Panc1 (cell line): ENCODE results near the gene MRGPRD. TPM values are rescaled to one million over a fixed set of nuclear protein-coding genes. Genes with fewer than 3 reads are reported as not detected.

Experiments used
- ATAC-seq: fragments of 200-7000 bp; cut with Tn5 transposase; 2 replicates; pipeline ENCODE4 v1.9.1; 2020; ENCODE audit warnings: mild to moderate bottlenecking, moderate library complexity
- BruUV-seq: library from RNA; stranded (reverse); fragments of 400-500 nt; replicated peaks from 2 replicates; lab custom pipeline; 2021; lab: Mats Ljungman, UMichigan
- CTCF ChIA-PET: fragments of 300-600 bp; sonication (Branson Sonifier 250); formaldehyde crosslinking; loops from one replicate; lab custom pipeline; 2022; ENCODE audit warnings: antibody characterized with exemption; lab: Charles Lee
- POLR2A ChIA-PET: fragments of 300-600 bp; sonication (Branson Sonifier 250); formaldehyde crosslinking; loops from one replicate; lab custom pipeline; 2022; ENCODE audit warnings: antibody characterized with exemption; lab: Charles Lee
- DNase-seq: peaks from one replicate; pipeline ENCODE4 v3.0.0-alpha.2; 2010; ENCODE audit warnings: low read depth, low spot score
- H3K27ac ChIP-seq: 2 replicates; pipeline ENCODE4 v1.5.1; 2011; ENCODE audit warnings: mild to moderate bottlenecking, low read length, inconsistent platforms
- H3K27me3 ChIP-seq: fragments of 200-500 bp; sonication (Bioruptor generic); 2 replicates; pipeline ENCODE4 v1.6.0; 2014; ENCODE audit warnings: low read length, inconsistent platforms; ENCODE audit not compliant: control insufficient read depth, insufficient read depth
- H3K36me3 ChIP-seq: fragments of 200-500 bp; sonication (Bioruptor generic); 2 replicates; pipeline ENCODE4 v1.5.1; 2014; ENCODE audit warnings: inconsistent platforms, mild to moderate bottlenecking, low read length, moderate library complexity; ENCODE audit not compliant: control insufficient read depth, insufficient read depth
- H3K4me1 ChIP-seq: 2 replicates; pipeline ENCODE4 v1.5.1; 2011; ENCODE audit warnings: inconsistent platforms, mild to moderate bottlenecking, low read length, moderate library complexity; ENCODE audit not compliant: control insufficient read depth, insufficient read depth
- H3K4me3 ChIP-seq, 2 experiments: 2 replicates each; pipeline ENCODE4 v1.5.1; 2011 to 2012; ENCODE audit warnings: low read depth in 2 of 2, low read length in 2 of 2, mild to moderate bottlenecking in 2 of 2, inconsistent platforms in 1 of 2, moderate library complexity in 1 of 2
- H3K9me3 ChIP-seq: fragments of 200-500 bp; sonication (Bioruptor generic); 2 replicates; pipeline ENCODE4 v1.5.1; 2014; ENCODE audit warnings: low read depth, mild to moderate bottlenecking, inconsistent platforms, low read length, moderate library complexity; ENCODE audit not compliant: control insufficient read depth, insufficient read depth
- CTCF ChIP-seq: fragments of 450-650 bp; IDR thresholded peaks from 2 replicates; pipeline ENCODE4 v1.5.1; 2017; ENCODE audit warnings: mild to moderate bottlenecking
- POLR2AphosphoS5 ChIP-seq: IDR thresholded peaks from 2 replicates; pipeline ENCODE4 v1.6.1; 2012; ENCODE audit warnings: mild to moderate bottlenecking, low read depth, low read length, moderate library complexity
- REST ChIP-seq, 2 experiments: IDR thresholded peaks; 2 replicates each; pipeline ENCODE4 v1.6.1; 2011 to 2012; ENCODE audit warnings: low read depth in 2 of 2, control low read depth in 1 of 2, low read length in 1 of 2, mild to moderate bottlenecking in 1 of 2, moderate library complexity in 1 of 2; ENCODE audit not compliant: insufficient read depth in 1 of 2
- SIN3A ChIP-seq: IDR thresholded peaks from 2 replicates; pipeline ENCODE4 v1.6.1; 2012; ENCODE audit warnings: low read depth, mild to moderate bottlenecking, low read length, moderate library complexity, borderline replicate concordance; ENCODE audit not compliant: insufficient read depth
- TCF7L2 ChIP-seq: IDR thresholded peaks from 2 replicates; pipeline ENCODE4 v1.6.1; 2011; ENCODE audit warnings: mild to moderate bottlenecking, low read depth, low read length, inconsistent platforms
- in situ Hi-C: cut with HindIII; loops from 2 replicates; pipeline ENCODE4 v1.10.0; 2016; ENCODE audit warnings: low sequenced_read_pairs, low pct_unique_long_range_greater_than_20kb
- intact Hi-C: fragments of 100-400 bp; cut with micrococcal nuclease; formaldehyde crosslinking; loops from one replicate; pipeline ENCODE4 v1.10.0; 2022; ENCODE audit not compliant: unreplicated experiment
- total RNA-seq: library from RNA; stranded (reverse); gene quantifications from one replicate; pipeline ENCODE4 v1.2.1, GENCODE V29; 2021; ENCODE audit not compliant: unreplicated experiment

MRGPRD gene
- total RNA-seq, 1 experiment from 2014 or later = not detected

DNA sequence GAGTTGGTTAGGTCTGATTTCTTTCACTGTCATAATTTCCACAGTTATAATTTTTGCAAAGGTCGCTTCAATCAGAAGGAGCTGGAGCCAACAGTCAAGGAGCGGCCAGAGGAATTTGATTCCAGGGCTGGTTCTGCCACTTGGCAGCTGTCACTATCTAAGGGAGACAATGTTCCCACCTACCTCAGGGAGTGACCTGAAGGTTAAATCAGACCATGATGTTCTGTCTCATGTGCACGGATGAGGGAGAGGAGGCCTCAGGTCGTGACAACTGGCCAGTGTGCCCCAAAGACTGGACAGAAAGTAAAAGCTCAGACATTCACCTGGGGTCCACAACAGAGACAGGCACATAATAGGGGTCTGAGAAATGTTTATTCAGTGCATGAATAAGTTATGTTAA lies 7.6 kb downstream of the MRGPRD start:
- no peak for TF ChIP-seq CTCF
- no peak for TF ChIP-seq SIN3A
- no peak for TF ChIP-seq POLR2AphosphoS5
- TF ChIP-seq REST (IDR thresholded peaks at IDR 0.05; ENCODE audit: insufficient read depth in 1 of 2, low read depth in 2 of 2, low read length in 1 of 2) = no peak
- TF ChIP-seq TCF7L2 = no peak
- Histone ChIP-seq H3K9me3 (no peaks in the 10 kb centered on the region), H3K4me1 (no peaks in the 10 kb centered on the region), H3K27ac (no peak overlapping the region), H3K36me3 (no peaks in the 10 kb centered on the region), H3K27me3 (peaks cover 6% of the 10 kb centered on the region; the same call in 1 of the 2 replicates), H3K4me3 (no peak overlapping the region)
- DNase-seq (no peak), ATAC-seq (no peak)
- ChIA-PET POLR2A (no interaction called here), CTCF (no interaction called here)
- intact Hi-C loops (no loop called here), in situ Hi-C loops (no loop called here)
- BruUV-seq = no TSS peak

DNA sequence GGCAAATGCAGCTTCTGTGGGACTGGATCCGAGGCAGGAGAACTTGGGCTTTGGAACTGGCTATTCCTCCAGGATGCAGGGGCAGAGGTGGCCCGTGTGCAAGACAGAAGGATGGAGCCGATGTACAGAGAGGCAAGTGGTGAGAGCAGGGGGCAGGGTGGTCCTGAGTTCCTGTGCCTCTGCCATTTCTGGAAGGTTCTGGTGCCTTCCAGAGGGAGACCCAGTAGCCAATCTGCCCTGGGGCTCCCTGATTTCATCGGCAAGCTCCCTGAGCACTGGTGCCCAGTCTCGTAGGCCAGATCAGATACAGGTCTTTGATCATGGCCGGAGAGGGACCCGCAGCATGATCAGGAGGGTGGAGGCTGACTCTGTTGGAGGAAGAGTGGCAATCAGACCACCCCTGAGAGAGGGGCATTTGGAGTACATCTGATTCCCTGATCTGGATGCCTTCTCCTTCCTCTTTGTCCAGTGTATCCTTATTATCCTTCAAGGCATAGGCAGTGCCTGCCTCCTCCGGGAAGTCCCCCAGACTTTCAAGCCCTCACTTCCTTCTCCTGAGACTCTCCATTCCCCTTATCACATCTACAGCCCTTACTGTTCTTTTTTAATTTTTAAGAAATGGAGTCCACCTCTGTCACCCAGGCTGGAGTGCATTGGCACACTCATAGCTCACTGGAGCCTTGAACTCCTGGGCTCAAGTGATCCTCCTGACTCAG lies 9.7 kb downstream of the MRGPRD start:
- ChIA-PET POLR2A (interaction anchor here (0.6 kb wide), 2 partner anchors 32 to 1399 kb away, joined by 3 read pairs; no protein-coding TSS in a partner anchor), CTCF (no interaction called here)
- TF ChIP-seq REST (IDR thresholded peaks at IDR 0.05; ENCODE audit: insufficient read depth in 1 of 2, low read depth in 2 of 2, low read length in 1 of 2) (no peak), TCF7L2 (no peak), POLR2AphosphoS5 (no peak), CTCF (no peak), SIN3A (no peak)
- in situ Hi-C loops (no loop called here), intact Hi-C loops (no loop called here)
- no peak overlapping the region for H3K4me3 ChIP-seq
- no peak overlapping the region for H3K27ac ChIP-seq
- ATAC-seq (no peak), DNase-seq (no peak)
- BruUV-seq = no TSS peak
- H3K36me3 ChIP-seq = no peaks in the 10 kb centered on the region
- H3K4me1 ChIP-seq = no peaks in the 10 kb centered on the region
- peaks cover 6% of the 10 kb centered on the region; the same call in 1 of the 2 replicates for H3K27me3 ChIP-seq
- no peaks in the 10 kb centered on the region for H3K9me3 ChIP-seq
